Calu3 (cell line): ENCODE data around the gene TUNAR. TPM values are rescaled to one million over a fixed set of nuclear protein-coding genes. Genes with fewer than 3 reads are reported as not detected.

Experiments
- Bru-seq: library from RNA; stranded (reverse); fragments of 400-500 nt; gene quantifications from one replicate; lab custom pipeline; 2021; lab: Mats Ljungman, UMichigan
- BruChase-seq, 2 experiments: library from RNA; stranded (reverse); fragments of 400-500 nt; gene quantifications; one replicate each; lab custom pipeline; 2021; lab: Mats Ljungman, UMichigan
- BruUV-seq: library from RNA; stranded (reverse); fragments of 400-500 nt; replicated peaks from 2 replicates; lab custom pipeline; 2021; lab: Mats Ljungman, UMichigan
- CTCF ChIA-PET: fragments of 300-600 bp; sonication (Branson Sonifier 250); formaldehyde crosslinking; loops from one replicate; lab custom pipeline; 2022; ENCODE audit warnings: antibody characterized with exemption; lab: Charles Lee
- DNase-seq: peaks from one replicate; pipeline ENCODE4 v3.0.0; 2022
- H3K27ac Mint-ChIP-seq: one replicate; pipeline ENCODE4 v1.8.0; 2022; ENCODE audit warnings: mixed read lengths; ENCODE audit not compliant: unreplicated experiment
- H3K27me3 Mint-ChIP-seq: one replicate; pipeline ENCODE4 v1.8.0; 2022; ENCODE audit warnings: mixed read lengths; ENCODE audit not compliant: unreplicated experiment
- H3K36me3 Mint-ChIP-seq: one replicate; pipeline ENCODE4 v1.8.0; 2022; ENCODE audit warnings: mild to moderate bottlenecking, moderate library complexity, mixed read lengths; ENCODE audit not compliant: insufficient read depth, unreplicated experiment
- H3K4me1 Mint-ChIP-seq: one replicate; pipeline ENCODE4 v1.8.0; 2022; ENCODE audit warnings: mild to moderate bottlenecking, low read depth, mixed read lengths; ENCODE audit not compliant: unreplicated experiment
- H3K4me3 Mint-ChIP-seq: one replicate; pipeline ENCODE4 v1.8.0; 2022; ENCODE audit warnings: mild to moderate bottlenecking, low read depth, moderate library complexity, mixed read lengths; ENCODE audit not compliant: unreplicated experiment
- H3K9me3 Mint-ChIP-seq: one replicate; pipeline ENCODE4 v1.8.0; 2022; ENCODE audit warnings: low read depth, mixed read lengths; ENCODE audit not compliant: unreplicated experiment
- intact Hi-C: fragments of 100-400 bp; cut with micrococcal nuclease; formaldehyde crosslinking; loops from one replicate; pipeline ENCODE4 v1.10.0; 2022; ENCODE audit not compliant: unreplicated experiment
- long read RNA-seq: library from polyadenylated mRNA; stranded (forward); transcript quantifications from one replicate; pipeline ENCODE4 v2.0.0, GENCODE V29; 2022
- total RNA-seq: library from RNA; stranded (reverse); gene quantifications from 2 replicates; pipeline ENCODE4 v1.2.3, GENCODE V29; 2022
- TF ChIP-seq, protein P1 (sequence below): fragments of 200-600 bp; IDR thresholded peaks from one replicate; pipeline ENCODE4 v1.8.0; 2022; ENCODE audit warnings: antibody characterized with exemption; ENCODE audit not compliant: unreplicated experiment

TUNAR gene
- total RNA-seq = not detected in 2 replicates
- Bru-seq, nascent RNA = percentile 2 among the genes with signal in this experiment
- BruChase-seq, experiment 1, labeled RNA remaining after a 6-hour chase = not detected
- BruChase-seq, experiment 2, labeled RNA remaining after a 2-hour chase = not detected
- long read RNA-seq = 0 reads

DNA sequence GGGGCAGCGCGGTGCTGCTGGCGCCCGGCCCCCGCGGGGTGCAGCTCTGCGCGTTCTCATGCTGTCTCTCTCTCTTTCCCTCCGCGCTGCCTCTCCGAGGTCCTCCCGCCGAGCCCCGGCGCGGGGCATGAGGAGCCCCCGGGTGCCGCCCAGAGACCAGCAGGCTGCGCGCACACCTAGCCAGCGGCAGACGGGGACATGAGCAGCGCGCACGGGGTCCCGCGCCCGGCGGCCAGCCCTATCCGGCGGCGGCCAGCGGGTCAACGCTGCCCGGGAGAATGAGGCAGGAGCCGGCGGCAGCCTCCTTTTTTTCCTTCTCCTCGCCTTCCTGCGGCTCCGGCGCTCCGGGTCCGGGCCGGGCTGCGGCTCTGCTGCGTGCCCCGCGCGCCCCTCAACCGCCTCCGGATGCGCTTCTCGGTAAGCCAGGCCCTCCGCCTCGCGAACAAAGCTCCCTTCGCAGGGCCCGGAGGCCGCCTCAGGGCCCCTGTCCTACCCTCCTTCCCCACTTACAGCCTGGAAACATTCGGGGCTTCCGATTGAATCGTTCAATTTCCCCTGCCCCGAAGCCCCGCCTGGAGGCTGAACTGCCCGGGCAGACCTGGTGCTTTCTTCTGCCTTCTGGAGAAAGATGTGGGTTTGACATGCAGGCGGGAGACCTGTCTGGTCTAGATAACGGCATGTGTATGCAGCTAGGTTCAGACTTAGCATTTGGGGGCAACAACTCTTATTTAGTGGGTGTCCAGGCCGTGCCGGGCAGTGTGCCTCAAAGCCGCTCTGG, at the start of gene TUNAR:
Gene TUNAR (plus strand): TSS at position 72 of the 778 bp plus-strand sequence.
- H3K27me3 Mint-ChIP-seq = peaks cover 88% of the 10 kb centered on the region
- no peak within 1 kb of the TSS for H3K4me3 Mint-ChIP-seq
- TF ChIP-seq, protein P1, sequence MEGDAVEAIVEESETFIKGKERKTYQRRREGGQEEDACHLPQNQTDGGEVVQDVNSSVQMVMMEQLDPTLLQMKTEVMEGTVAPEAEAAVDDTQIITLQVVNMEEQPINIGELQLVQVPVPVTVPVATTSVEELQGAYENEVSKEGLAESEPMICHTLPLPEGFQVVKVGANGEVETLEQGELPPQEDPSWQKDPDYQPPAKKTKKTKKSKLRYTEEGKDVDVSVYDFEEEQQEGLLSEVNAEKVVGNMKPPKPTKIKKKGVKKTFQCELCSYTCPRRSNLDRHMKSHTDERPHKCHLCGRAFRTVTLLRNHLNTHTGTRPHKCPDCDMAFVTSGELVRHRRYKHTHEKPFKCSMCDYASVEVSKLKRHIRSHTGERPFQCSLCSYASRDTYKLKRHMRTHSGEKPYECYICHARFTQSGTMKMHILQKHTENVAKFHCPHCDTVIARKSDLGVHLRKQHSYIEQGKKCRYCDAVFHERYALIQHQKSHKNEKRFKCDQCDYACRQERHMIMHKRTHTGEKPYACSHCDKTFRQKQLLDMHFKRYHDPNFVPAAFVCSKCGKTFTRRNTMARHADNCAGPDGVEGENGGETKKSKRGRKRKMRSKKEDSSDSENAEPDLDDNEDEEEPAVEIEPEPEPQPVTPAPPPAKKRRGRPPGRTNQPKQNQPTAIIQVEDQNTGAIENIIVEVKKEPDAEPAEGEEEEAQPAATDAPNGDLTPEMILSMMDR = no peak
- BruUV-seq = no TSS peak
- DNase-seq = no peak
- H3K36me3 Mint-ChIP-seq = no peaks in the 10 kb centered on the region
- intact Hi-C loops = no loop called here
- CTCF ChIA-PET = no interaction called here
- H3K9me3 Mint-ChIP-seq = no peaks in the 10 kb centered on the region
- no peak within 1 kb of the TSS for H3K27ac Mint-ChIP-seq
- H3K4me1 Mint-ChIP-seq = no peaks in the 10 kb centered on the region

DNA sequence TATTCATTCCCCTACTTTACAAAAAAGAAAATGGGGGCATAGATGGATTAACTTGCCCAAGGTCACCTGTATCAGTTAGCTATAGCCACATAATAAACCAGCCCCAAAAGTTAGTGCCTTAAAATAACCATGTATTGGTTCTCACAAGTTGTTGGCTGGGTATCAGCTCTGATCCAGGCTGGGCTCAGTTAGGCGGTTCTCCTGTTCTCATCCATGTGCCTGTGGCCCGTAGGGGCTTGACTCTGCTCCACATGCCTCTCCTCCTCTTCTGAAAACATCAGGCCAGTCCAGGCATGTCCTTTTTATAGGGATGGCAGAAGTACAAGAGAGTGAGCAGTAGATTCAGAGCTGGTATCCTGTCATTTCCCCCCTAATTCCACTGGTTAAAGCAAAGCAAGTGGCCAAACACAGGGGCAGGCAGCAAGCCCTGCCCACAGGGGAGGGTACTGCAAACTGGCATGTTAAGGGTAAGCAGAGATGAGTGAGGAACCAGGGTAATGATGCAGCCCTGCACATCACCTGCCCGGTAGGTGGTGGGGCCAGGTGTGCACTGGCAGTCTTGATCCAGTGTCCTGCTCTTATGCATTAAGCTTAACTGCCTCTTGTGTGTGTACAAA, 47.9 kb upstream of the TUNAR start:
- CTCF ChIA-PET = no interaction called here
- H3K27me3 Mint-ChIP-seq = peaks cover 81% of the 10 kb centered on the region
- TF ChIP-seq, protein P1 = no peak
- H3K36me3 Mint-ChIP-seq = no peaks in the 10 kb centered on the region
- no peak overlapping the region for H3K27ac Mint-ChIP-seq
- intact Hi-C loops = no loop called here
- BruUV-seq = no TSS peak
- H3K4me3 Mint-ChIP-seq = no peak overlapping the region
- no peaks in the 10 kb centered on the region for H3K4me1 Mint-ChIP-seq
- H3K9me3 Mint-ChIP-seq = no peaks in the 10 kb centered on the region
- DNase-seq = no peak

DNA sequence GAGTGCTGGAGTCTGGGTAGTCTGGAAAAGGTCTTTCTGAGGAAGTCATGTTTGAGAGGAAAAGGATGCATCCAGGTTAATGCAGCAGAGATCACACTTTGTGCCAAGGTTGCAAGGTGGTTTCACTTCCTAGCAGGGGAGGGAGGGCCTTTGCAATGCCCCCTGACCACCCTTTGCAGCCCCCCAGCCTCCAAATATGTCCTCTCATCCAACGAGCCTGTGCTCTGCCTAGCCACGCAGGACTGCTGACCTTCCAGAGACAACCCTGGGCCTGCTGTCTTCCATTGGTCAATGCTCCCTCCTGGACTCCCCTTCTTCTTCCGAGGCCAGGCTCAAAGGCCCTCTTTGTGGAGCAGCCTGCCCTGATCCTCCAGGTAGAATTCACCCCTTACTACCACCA, 47.3 kb upstream of the TUNAR start:
- H3K4me1 Mint-ChIP-seq = no peaks in the 10 kb centered on the region
- intact Hi-C loops = no loop called here

DNA sequence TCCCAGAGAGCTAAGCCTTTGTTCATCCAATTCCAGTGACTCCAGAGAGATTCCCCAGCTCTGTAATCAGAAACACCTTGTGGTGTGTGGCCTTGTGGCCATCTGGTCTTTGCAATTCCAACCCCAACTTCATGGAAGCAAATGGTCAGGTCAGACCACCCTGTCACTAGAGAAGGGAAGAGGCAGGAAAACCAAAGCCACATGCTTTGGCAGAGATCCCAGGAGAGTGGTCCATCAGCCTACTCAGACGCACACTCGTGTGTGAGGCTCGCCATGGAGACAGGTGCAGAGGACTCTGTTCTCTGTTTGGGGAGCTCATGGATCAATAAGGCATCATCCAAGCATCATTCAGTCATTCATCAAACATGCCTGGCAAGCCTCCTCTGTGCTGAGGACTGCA, 46.2 kb upstream of the TUNAR start:
- Mint-ChIP-seq H3K36me3 (no peaks in the 10 kb centered on the region), H3K4me1 (no peaks in the 10 kb centered on the region), H3K4me3 (no peak overlapping the region), H3K27me3 (peaks cover 91% of the 10 kb centered on the region), H3K9me3 (peaks cover 1% of the 10 kb centered on the region), H3K27ac (no peak overlapping the region)
- TF ChIP-seq, protein P1 = no peak
- no peak for DNase-seq
- intact Hi-C loops = no loop called here
- CTCF ChIA-PET = no interaction called here
- BruUV-seq = no TSS peak

More for the DNA sequence above, 47.3 kb upstream of the TUNAR start:
- H3K4me3 Mint-ChIP-seq = no peak overlapping the region
- H3K36me3 Mint-ChIP-seq = no peaks in the 10 kb centered on the region
- H3K9me3 Mint-ChIP-seq = no peaks in the 10 kb centered on the region
- no TSS peak for BruUV-seq
- peaks cover 81% of the 10 kb centered on the region for H3K27me3 Mint-ChIP-seq
- no peak overlapping the region for H3K27ac Mint-ChIP-seq
- CTCF ChIA-PET = no interaction called here
- TF ChIP-seq, protein P1 = no peak
- DNase-seq = no peak
